Measurements from ENCODE around the gene SNN.

- no peak for TF ChIP-seq CTCF (IDR thresholded peaks at IDR 0.05)
- TF ChIP-seq POLR2A (IDR thresholded peaks at IDR 0.05) = no peak
These were observed 37.0 kb upstream of the SNN start for GRCh38 chr16:11631214-11631613.
